Stimulated activated CD8-positive, alpha-beta memory T cell treated with anti-CD3 and anti-CD28 coated beads, Interleukin-12 subunit alpha, Interleukin-12 subunit beta, amount 100 ng/mL, for 1 hour (primary cell): ENCODE results near the gene GNB4.

Experiments used
- DNase-seq: peaks from one replicate; pipeline ENCODE4 v3.0.0-alpha.2; 2020; ENCODE audit warnings: low read depth

Gene GNB4

DNA sequence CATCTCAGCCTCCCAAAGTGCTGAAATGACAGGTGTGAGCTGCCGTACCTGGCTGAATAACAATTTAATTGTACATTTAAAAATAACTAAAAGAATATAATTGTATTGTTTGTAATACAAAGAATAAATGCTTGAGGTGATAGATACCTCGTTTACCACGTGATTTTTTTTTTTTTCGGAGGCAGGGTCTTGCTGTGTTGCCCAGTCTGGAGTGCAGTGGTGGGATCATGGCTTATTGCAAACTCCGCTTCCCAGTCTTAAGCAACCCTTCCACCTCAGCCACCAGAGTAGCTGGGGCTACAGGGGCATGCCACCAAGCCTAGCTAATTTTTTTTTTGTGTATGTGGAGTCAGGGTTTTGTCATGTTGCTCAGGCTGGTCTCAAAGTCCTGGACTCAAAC, 87.9 kb downstream of the GNB4 start:
- DNase-seq, result no peak

DNA sequence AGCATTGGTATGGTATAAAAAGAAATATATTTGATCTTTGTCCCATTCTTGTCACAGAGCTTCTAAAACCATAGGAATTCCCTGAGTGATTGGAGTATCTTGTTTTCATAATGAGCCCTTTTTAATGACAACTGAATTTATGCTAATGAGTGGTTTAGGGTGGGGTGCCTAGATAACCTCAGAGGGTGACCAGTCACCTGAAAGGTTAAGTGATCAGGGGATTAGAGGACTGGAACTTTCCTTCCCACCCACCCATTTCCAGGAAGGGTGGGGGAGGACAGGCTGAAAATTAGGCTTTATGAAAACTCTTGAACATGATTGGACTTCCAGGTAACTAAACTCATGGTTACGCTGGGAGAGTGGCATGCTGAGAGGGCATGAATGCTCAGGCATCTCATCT, 95.3 kb downstream of the GNB4 start:
- DNase-seq, result no peak

DNA sequence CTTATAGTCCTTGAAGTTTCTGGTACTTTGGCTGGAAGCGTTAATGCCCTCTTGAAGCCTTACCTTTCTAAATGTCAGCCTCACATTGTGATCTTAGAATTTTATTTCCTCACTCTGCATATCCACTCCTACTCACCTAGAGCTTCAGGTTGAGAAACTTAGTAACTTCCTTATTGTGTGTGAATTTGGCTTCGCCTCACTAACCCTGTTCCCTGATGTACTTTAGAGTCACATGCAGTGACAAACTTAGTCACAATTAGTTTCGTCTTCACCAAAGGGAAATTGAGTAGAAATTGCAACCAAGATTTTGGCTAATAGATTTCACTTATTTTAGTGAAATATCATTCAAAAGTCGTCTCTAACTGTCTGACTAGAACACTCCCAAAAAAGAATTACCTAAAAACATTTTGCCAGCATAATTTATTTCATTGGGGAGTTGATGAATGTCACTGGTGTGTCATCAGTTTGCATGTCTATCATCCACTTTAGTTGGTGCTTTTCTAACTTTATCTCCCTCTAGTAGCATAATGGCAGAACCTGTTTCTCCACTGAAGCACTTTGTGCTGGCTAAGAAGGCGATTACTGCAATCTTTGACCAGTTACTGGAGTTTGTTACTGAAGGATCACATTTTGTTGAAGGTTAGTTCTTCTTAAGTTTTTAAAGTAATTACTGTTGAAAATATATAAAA, 102.8 kb downstream of the GNB4 start:
- no peak for DNase-seq

DNA sequence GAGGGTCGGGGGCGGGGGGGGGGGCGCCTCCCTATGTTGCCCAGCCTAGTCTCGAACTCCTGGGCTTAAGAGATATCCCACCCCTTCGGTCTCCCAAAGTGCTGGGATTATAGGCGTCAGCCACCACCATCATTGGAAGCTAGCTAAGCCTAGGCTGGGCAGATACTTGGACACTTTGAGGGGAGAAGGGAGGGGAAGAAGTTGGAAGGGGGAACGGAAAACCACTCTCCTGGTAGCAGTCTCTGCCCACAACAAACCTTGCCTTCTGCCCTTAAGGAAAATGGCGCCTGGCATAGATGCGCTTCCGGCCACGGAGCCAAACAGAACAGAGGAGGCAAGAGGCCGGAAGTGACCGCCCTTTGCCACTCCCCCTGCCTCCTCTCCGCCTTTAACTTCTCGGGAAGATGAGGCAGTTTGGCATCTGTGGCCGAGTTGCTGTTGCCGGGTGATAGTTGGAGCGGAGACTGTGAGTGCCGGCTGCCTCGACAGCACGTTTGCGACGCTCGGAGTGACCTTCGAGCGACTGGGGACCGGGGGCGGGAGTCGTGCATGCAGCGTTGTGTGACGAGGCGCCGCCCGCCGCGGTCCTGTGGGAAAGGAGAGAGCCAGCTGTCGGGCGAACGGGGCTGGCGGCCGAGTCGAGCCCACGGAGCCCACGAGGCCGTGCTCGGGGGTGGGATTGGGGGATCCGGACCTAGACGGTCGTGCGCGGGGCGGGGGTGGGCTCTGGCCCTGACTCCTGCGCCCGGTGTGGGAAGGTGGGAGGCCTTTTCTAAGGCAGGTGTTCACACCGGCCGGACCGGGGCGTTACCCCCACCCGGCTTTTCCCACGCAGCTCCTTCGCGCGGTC, 103.7 kb downstream of the GNB4 start, which contains the start of gene MFN1:
Gene MFN1, plus strand, starts transcription at position 365 of the 850 bp plus-strand sequence. CDS start 1,143 bp downstream, outside the sequence.
- peak; percentile 82 for DNase-seq
